ENCODE results near the gene NABP1. TPM values are rescaled to one million over a fixed set of nuclear protein-coding genes. Genes with fewer than 3 reads are reported as not detected.

NABP1 gene
- total RNA-seq, 1 donor from 2014 or later = 8.9 TPM

DNA sequence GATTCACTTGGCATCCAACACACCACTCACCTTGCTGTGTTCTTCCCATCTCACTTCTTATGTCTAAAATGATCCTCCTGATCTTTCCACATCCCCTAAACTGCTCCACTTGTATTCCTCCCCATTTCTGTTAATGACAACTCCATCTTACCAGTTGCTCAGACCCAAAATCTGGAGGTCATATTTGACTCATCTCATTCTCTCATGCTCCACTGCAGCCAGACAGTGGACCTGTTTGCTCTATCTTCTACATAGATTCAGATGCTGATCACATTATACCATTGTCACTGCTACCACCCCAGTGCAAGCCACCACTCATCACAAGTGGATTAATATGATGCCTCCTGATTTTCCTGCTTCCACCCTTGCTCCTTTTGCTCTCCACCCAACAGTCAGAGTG lies 7.9 kb upstream of the NABP1 start:
- TF ChIP-seq, protein P1, sequence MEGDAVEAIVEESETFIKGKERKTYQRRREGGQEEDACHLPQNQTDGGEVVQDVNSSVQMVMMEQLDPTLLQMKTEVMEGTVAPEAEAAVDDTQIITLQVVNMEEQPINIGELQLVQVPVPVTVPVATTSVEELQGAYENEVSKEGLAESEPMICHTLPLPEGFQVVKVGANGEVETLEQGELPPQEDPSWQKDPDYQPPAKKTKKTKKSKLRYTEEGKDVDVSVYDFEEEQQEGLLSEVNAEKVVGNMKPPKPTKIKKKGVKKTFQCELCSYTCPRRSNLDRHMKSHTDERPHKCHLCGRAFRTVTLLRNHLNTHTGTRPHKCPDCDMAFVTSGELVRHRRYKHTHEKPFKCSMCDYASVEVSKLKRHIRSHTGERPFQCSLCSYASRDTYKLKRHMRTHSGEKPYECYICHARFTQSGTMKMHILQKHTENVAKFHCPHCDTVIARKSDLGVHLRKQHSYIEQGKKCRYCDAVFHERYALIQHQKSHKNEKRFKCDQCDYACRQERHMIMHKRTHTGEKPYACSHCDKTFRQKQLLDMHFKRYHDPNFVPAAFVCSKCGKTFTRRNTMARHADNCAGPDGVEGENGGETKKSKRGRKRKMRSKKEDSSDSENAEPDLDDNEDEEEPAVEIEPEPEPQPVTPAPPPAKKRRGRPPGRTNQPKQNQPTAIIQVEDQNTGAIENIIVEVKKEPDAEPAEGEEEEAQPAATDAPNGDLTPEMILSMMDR (conservative IDR thresholded peaks at IDR 0.05) = no peak
- no peak overlapping the region for H3K4me3 Mint-ChIP-seq
- no peak for DNase-seq (ENCODE audit: low read depth, low spot score)
- H3K9me3 Mint-ChIP-seq = no peaks in the 10 kb centered on the region
- no peaks in the 10 kb centered on the region for H3K36me3 Mint-ChIP-seq (ENCODE audit: low read depth)
- no peak overlapping the region for H3K27ac Mint-ChIP-seq (ENCODE audit: unreplicated experiment)
- no peaks in the 10 kb centered on the region for H3K27me3 Mint-ChIP-seq (ENCODE audit: low read depth)
- no peaks in the 10 kb centered on the region for H3K4me1 Mint-ChIP-seq

DNA sequence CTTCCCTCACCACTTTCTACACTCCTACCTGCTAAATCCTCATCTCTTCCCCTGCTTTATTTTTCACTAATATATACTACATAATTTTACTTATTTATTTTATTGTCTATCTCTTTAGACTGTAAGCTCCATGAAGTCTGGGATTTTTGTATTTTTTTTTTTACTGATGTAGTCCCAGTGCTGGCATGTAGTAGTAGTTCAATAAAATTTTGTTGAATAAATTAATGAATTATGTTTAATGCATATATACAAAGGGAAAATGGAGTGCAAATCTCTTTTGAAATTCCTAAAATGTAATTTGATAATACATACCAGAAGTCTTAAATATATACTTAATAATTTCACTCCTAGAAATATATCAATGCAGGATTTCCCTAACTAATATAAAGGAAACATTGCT lies 7.1 kb upstream of the NABP1 start:
- no peaks in the 10 kb centered on the region for H3K27me3 Mint-ChIP-seq (ENCODE audit: low read depth)
- no peaks in the 10 kb centered on the region for H3K36me3 Mint-ChIP-seq (ENCODE audit: low read depth)
- H3K4me3 Mint-ChIP-seq = no peak overlapping the region
- no peak overlapping the region for H3K27ac Mint-ChIP-seq (ENCODE audit: unreplicated experiment)
- no peak for DNase-seq (ENCODE audit: low read depth, low spot score)
- H3K4me1 Mint-ChIP-seq = peaks cover 2% of the 10 kb centered on the region
- no peaks in the 10 kb centered on the region for H3K9me3 Mint-ChIP-seq
- TF ChIP-seq, protein P1 (conservative IDR thresholded peaks at IDR 0.05) = no peak

DNA sequence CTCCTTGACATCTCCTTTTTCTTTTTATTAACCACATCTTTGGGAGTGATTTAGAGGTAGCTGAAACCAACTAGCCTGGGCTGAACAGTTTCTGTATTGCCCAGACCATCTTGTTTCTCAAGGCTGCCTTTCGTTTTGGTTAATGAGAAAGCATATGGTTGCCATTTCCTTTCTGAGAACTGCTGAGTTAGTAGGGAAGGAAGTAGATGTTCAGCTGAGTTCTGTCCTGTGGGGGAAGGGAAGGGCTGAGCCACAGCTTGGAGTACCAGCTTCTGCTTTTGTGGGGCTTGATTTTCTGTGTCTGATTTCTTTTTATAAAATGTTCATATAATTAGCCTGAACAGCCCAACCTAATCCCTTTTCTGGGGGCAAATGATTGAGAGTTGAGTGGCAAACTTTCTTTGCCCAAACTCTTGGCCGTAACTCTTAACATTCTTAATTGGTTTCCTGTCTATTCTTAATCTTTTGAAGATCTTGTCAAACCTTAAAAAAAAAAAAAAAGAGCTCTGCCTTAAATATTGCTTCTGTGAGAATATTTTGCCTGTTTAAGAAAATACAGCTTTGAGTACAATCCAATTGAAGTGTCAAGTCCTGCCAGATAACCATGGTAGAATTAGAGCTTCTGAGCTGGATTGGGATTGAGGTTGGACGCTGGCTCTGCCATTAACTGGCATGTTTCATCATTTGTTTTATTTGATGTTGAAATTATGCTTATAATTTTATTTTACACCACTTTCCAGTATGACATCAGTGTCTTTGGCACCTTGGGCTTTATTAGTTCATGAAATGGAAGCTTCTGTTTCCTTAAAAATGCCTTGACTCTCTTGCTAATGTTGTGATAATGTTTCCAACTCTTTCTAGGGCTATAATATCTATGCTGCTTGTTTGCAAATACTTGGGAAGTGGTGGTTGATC lies 1.9 kb upstream of the NABP1 start:
- H3K27me3 Mint-ChIP-seq (ENCODE audit: low read depth) = peaks cover 7% of the 10 kb centered on the region
- H3K9me3 Mint-ChIP-seq = no peaks in the 10 kb centered on the region
- TF ChIP-seq, protein P1 (conservative IDR thresholded peaks at IDR 0.05) = no peak
- H3K36me3 Mint-ChIP-seq (ENCODE audit: low read depth) = no peaks in the 10 kb centered on the region
- H3K4me3 Mint-ChIP-seq = peak overlapping the region; percentile 92
- peaks cover 27% of the 10 kb centered on the region for H3K4me1 Mint-ChIP-seq
- DNase-seq (ENCODE audit: low read depth, low spot score) = no peak
- H3K27ac Mint-ChIP-seq (ENCODE audit: unreplicated experiment) = no peak overlapping the region

DNA sequence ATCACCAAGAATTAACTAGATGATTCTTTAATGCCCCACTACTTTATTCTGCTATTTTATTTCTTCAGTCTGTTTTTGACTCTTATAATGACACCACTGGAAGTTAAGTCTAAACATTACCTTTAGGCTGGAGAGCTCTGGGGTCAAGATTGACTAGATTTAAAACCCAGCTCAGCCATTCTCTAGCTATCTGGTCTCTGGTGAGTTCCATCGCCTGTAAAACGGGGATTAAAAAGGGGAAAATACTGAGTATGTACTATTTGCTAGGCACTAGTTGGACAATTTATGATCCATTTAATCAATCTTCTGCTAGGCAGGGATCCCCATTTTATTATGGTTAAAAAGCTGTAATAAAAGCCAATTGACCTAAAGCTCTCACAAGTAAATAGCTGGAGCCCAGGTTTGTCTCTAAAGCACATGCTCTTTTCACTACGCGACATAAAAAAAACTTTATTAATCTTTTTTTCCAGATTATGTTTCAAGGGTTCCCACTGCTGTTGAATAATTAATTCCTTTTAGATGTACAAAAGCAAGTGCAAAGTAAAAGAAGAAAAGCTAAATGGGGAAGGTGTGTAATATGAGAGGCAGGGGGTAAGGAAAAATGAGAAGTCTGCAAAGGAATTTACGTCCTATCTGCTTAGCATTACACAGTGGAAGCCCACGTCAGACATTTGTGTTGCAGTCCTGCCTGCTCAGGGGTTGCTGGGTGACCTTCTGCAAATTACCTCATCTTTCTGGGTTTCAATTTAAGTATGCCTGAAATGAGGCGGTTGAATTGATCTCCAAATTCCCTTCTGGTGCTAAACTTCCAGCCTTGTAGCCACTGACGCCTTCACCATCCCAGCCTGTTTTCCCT lies 918 bp upstream of the NABP1 start:
- Mint-ChIP-seq H3K36me3 (ENCODE audit: low read depth) (no peaks in the 10 kb centered on the region), H3K27me3 (ENCODE audit: low read depth) (peaks cover 7% of the 10 kb centered on the region), H3K4me1 (peaks cover 27% of the 10 kb centered on the region), H3K4me3 (peak overlapping the region; percentile 92), H3K9me3 (no peaks in the 10 kb centered on the region), H3K27ac (ENCODE audit: unreplicated experiment) (peak overlapping the region; percentile 96)
- DNase-seq (ENCODE audit: low read depth, low spot score) = no peak
- TF ChIP-seq, protein P1 (conservative IDR thresholded peaks at IDR 0.05) = no peak

DNA sequence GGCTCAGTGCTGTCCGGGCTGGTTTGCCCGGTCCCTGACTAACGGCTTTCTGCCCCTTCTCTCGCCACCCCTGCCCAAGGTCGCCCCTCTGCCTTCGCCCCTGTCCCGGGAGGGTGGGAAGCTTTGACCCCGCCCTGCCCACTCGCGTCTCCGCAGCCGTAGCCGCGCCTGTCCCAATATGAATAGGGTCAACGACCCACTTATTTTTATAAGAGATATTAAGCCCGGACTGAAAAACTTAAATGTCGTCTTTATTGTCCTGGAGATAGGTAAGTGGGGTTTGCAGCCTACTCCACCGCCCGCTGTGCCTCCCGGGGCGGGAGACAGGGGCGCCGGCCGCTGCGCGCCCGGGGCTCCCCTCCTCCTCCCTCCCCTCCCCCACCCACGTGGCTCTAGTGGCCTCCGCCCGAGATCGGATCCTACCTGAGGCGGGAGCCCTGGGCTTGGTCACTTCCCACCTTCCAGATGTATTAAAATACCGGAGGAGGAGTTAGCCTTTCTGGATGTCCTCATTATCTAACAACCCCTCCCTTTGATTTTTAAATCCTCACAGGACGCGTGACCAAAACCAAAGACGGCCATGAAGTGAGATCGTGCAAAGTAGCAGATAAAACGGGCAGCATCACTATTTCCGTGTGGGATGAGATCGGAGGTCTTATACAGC lies 633 bp downstream of the NABP1 start:
- Mint-ChIP-seq H3K27ac (ENCODE audit: unreplicated experiment) (peak overlapping the region; percentile 94), H3K4me1 (peaks cover 39% of the 10 kb centered on the region), H3K9me3 (no peaks in the 10 kb centered on the region), H3K4me3 (peak overlapping the region; percentile 92), H3K36me3 (ENCODE audit: low read depth) (peaks cover 6% of the 10 kb centered on the region), H3K27me3 (ENCODE audit: low read depth) (peaks cover 7% of the 10 kb centered on the region)
- DNase-seq (ENCODE audit: low read depth, low spot score) = peak; percentile 23
- TF ChIP-seq, protein P1 (conservative IDR thresholded peaks at IDR 0.05) = no peak
